GM19023 (cell line): ENCODE measurements around the gene SRC.

Experiments
- ATAC-seq: cut with Tn5 transposase; IDR thresholded peaks from one replicate; pipeline ENCODE4 v1.9.1; 2021; ENCODE audit warnings: mild to moderate bottlenecking, moderate library complexity; ENCODE audit not compliant: unreplicated experiment

SRC gene

DNA sequence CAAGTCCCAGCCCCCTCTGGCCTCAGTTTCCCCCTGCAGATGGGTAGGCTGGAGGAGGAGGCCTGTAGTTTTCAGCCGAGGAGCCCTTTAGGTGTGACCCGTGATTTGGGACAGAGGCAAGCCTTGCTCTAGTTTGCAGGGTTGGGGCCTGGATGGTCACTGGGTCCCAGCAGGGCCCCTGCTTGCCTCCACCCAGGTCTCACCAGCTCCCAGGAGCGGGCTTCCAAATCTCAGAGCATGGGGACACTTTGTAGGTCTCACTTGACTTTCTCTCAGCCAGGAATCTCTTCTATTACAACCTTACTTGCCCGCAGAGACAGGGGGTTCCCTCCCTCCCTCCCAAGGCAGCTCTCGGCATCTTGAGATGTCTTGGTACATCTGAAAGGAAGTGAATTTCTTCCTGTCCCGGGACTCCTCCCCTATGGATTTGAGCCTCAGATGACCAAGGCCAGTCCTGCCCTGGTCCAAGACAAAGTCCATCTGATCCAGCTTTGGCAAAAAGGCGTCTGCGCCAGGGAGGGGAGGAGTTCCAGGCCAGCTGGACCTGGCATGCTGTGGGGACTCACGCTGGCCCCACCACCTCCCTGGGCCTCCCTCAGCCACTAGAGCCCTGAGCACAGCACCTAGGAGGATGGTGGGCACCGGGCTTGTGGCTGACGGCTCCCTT, 47.4 kb downstream of the SRC start:
- ATAC-seq, result no peak

DNA sequence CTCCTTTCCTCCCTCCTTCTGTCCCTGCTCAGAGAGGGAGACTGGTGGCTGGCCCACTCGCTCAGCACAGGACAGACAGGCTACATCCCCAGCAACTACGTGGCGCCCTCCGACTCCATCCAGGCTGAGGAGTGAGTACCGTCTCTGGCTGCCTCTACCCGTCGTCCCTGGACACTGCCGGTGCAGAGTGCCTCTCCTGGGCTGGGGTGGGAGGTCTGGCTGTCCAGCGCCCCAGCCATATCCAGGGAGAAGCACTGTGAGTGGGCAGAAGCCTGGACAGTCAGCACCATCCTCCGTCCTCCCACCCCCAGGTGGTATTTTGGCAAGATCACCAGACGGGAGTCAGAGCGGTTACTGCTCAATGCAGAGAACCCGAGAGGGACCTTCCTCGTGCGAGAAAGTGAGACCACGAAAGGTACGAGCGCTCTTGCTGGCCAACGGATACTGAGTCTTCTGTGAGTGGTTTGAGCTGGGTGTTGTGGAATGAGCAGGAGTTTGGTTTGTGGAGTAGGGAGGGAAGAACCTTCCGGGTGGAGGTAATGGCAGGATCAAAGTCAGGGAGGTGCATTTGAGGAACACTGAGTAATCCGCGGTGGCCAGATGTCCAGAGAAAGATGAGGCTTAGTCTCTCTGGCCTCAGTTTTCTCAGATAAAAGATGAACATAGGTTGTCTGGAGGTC, 48.1 kb downstream of the SRC start:
- no peak for ATAC-seq

DNA sequence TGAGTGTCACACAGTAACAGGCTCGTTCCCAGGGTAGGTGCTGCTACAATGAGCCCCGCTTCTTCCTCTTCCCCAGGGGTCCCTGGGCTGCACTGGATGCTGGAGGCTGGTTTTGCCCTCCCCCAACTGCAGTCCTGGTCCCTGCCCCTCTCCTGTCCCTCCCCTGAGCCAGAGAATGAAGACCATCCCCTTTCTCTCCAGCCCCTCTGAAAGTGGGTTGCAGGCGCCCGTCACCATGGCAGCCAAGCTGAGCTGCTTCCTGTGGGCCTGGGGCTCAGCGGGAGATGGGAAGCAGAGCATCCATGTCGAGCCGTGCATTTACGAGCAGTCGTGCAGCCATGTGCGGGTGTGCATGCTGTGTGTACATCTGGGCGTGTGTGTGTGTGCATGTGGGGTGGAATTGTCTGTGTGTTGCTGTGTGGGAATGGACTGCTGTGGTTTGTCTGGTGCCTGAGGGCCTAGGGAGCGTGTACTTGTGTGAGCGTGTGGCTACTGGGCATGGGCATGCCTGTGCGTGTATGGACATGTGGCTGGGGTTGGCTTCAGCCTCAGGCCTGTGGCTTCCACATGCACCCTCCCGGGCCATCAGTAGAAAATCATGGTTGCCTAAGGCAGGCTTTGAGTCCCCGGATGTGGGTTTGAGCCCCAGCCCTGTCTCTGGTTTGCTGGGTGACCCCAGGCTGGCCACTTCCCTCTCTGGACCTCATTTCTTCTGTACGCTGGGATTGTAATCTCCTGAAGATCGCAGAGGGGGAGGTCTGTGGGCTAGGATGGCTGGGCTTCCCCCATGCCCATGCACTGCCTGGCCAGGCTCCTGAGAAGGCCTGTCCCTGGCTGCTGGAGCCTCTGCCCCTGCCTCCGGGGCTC, 48.8 kb downstream of the SRC start:
- no peak for ATAC-seq

DNA sequence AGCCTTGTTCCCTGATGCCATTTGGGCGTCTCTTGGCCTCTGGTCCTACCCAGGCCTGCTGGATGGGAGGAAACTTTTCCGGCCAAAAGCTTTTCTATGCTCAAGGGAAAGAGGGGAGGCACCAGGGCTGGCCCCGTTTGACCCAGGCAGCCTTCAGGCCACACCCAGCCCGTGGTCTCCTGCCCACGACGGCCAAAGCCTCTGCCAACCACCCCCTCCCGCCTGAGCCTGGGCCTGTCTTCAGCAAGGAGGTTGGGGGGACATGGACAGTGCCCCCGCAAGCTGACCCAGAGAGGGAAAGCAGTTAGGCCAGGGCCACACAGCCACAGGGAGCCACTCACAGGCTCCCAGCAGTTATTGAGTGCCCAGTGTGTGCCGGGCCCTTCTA, 49.5 kb downstream of the SRC start:
- ATAC-seq, result no peak

DNA sequence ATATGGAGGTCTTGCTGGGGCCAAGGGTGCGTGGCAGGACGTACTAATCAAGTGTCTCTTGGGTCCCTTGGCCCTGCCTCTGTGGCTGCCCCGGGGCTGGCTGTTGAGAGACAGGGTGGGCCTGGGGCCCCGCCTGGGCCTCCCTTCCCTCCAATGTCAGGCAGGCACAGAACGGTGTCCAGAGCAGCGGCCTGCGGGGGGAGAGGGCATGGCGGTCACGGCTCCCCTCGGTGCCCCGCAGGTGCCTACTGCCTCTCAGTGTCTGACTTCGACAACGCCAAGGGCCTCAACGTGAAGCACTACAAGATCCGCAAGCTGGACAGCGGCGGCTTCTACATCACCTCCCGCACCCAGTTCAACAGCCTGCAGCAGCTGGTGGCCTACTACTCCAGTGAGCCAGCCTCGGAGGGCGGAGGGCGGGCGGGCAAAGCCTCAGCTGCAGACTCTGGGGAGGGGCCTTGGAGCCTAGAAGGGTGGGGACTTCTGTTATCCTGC, 50.0 kb downstream of the SRC start:
- ATAC-seq, result no peak

DNA sequence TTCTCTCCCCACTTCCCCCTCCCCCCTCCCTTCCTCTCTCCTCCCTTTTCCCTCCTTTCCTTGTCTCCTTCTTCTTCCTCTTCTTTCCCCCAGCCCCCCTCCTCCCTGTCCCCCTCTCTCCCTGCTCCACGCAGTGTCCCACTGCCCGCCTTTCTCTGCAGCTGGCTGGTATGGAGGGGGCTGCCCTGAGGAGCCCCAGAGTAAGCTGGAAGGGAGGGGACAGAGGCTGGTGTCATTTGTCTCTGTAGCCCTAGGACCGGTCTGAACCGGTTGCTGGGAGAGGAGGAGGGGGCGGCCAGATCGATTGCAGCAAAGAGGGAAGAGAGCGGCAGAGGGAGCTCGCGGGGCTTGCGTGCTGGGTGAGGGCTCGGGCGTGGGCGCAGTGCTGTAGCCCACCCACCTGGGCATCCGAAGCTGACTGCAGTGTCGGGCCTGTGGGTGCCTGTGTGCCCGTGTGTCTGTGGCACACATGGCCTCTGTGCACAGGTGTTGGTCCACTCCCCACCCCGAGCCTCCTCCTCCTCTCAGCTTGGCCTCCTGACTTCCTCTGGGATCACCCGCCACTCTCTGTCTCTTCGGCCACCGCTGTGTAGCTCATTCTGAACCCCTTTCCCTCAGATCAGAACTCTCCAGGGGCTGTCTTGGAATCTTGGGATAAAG, 50.6 kb downstream of the SRC start:
- ATAC-seq, result no peak

DNA sequence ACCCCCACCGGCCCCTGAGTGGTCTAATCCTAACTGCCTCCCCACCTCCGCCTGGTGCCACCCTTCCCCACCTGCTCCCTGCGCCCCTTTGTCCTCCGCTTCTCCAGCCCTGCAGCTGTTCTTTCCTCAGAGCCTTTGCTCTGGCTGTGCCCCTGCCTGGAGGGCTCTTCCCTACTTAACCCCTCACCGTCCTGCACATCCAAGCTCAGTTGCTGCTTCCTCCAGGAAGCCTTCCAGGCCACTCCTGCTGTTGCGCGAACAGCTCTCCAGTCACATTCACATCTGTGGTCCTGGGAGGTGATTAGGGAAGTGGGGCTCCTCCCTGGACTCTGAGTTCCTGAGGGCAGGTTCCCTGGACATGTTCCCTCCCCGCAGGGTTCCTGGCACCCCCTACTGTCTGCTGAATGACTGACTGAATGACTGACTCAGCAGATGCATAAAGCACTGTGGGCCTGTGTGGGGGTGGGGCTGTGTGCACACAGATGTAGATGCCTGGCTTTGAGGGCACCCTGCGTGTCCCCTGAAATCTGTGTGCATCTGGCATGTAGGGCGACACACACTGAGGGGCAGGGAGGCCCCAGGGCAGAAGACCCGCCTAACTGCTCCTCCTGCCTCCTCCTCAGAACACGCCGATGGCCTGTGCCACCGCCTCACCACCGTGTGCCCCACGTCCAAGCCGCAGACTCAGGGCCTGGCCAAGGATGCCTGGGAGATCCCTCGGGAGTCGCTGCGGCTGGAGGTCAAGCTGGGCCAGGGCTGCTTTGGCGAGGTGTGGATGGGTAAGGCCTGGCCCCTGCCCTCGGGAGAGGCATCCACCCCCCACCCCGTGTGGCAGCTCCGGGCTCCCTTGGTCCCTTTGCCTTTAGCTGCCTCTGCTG, 51.4 kb downstream of the SRC start:
- ATAC-seq, result no peak

DNA sequence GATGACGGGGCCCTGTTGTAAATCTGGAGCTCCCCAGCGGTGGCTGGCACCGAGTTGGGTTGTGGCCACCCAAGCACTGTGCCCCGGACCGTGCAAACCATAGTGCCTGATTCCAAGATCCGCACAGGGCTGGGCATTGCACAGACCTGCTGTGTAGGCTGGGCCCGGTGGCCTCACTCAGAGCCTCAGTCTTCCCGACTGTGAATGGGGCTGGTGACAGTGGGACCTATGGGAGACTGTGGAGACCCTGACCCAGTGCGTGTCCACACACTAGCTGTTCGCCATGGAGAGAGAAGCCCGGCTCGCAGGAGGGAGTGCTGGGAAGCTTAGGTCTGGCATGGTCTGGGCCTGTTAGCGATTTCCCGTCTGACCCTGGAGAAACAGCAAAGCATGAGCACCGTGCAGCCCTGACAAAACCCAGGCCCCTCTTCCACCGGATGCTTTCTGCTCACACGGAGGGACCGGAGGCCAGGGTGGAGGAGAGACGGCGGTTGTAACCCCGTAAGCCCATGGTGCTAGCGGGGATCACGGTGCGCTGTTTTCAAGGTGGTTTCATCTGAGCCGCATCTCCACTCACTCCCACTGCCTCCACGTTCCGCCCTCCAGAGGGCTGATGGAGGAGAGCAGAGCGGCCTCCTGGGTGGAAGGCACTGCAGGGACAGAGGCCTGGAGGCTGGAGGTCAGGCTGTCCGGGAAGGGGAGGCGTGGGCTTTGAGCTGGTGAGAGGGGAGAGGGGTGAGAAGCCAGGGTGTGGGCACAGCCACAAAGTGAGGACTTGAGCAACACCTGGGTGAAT, 52.2 kb downstream of the SRC start:
- no peak for ATAC-seq

DNA sequence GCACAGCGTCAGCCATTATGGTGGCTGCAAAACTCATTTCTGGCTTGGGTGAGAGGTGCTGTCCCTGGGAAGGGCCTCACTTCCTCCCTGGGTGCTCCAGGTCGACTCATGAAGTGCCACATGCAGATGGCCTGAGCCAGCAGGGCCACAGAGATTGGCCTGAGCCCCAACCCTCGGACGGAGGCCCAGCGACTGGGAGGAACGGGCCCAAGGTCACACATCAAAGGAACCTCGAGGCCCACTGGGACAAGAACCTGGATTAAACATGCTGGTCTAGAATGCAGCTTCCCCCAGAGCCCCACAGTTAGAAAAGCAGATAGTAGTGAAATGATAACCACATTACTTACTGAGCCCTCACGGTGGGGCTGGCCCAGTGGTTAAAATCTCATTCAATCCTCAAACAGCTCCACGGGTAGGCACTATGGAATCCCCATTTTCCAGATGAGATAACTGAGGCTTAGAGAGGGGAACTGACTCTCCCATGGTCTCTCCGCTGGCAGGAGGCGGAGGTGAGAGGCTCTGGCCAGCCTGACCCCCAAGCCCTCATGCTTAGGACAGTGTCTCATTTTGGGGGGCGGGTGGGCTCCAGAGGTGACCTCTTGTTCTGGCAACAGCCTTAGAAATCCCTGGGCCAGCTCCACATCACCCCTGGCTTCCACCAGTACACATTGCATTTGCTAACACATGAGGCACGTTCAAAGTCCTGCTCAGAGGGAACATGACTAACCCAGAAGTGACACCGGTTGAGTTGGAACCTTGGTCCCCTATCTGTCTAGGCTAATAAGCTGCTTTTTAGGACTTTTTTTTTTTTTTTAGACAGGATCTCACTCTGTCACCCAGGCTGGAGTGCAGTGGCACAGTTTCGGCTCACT, 53.0 kb downstream of the SRC start:
- no peak for ATAC-seq

DNA sequence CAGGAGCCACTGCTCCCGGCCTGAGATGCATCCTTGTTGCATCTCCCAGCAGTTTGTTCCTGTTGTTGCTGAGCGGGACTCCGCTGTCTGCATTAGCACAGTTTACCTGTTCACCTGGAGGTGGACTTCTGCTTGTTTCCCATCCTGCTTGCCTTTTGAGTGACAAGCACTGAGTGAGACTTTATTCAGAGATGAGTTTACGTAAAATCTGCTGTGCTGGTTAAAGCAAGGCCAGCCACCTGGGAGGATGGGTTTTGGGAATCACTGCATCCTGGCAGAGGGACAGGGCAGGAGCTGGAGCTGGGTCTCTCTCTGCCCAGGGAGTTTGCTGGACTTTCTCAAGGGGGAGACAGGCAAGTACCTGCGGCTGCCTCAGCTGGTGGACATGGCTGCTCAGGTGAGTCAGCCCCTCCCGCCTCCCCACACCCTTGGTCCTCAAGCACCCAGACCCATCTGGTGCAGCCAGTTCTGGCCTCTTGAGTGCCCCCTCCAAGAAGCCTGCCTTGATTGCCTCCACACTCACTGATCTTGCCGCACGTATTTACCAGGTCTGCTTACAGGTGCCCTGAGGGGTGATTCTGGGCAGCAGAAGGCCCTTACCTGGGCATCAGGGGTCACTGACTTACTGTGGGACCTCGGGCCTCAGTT, 55.5 kb downstream of the SRC start:
- ATAC-seq, result no peak

DNA sequence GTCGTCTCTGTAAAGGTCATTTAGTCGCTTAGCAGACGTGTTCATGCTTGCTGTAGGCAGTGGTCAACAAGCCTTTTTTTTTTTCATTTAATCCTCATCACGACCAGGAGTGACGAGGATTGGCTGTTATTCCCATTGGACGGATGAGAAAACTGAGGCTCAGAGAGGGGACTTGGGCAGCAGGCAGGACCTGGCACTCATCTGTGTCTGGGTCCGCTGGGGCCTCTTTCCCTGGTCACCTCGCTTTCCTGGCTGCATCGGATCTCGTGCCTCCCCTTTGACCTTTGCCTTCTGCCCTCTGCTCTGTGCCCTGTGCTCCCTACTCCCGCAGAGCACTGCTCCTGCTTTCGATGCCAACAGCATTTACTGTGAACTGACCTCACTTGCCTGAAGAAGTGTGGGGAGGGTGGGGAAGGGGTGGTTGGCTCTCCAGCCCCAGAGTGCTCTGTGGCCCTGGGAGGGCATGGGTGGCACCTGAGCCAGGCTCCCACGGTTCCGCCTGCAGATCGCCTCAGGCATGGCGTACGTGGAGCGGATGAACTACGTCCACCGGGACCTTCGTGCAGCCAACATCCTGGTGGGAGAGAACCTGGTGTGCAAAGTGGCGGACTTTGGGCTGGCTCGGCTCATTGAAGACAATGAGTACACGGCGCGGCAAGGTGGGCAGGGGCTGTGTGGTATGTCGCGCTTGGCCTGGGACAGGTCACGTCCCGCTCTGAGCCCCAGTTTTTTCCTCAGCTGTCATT, 56.2 kb downstream of the SRC start:
- ATAC-seq, result no peak

DNA sequence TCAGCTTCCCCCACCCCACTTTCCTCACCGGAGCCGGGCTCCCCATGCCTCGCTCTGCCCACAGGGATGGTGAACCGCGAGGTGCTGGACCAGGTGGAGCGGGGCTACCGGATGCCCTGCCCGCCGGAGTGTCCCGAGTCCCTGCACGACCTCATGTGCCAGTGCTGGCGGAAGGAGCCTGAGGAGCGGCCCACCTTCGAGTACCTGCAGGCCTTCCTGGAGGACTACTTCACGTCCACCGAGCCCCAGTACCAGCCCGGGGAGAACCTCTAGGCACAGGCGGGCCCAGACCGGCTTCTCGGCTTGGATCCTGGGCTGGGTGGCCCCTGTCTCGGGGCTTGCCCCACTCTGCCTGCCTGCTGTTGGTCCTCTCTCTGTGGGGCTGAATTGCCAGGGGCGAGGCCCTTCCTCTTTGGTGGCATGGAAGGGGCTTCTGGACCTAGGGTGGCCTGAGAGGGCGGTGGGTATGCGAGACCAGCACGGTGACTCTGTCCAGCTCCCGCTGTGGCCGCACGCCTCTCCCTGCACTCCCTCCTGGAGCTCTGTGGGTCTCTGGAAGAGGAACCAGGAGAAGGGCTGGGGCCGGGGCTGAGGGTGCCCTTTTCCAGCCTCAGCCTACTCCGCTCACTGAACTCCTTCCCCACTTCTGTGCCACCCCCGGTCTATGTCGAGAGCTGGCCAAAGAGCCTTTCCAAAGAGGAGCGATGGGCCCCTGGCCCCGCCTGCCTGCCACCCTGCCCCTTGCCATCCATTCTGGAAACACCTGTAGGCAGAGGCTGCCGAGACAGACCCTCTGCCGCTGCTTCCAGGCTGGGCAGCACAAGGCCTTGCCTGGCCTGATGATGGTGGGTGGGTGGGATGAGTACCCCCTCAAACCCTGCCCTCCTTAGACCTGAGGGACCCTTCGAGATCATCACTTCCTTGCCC, 57.4 kb downstream of the SRC start:
- ATAC-seq, result no peak

DNA sequence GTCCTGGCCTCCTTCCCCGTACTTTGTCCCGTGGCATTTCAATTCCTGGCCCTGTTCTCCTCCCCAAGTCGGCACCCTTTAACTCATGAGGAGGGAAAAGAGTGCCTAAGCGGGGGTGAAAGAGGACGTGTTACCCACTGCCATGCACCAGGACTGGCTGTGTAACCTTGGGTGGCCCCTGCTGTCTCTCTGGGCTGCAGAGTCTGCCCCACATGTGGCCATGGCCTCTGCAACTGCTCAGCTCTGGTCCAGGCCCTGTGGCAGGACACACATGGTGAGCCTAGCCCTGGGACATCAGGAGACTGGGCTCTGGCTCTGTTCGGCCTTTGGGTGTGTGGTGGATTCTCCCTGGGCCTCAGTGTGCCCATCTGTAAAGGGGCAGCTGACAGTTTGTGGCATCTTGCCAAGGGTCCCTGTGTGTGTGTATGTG, 58.5 kb downstream of the SRC start:
- no peak for ATAC-seq

DNA sequence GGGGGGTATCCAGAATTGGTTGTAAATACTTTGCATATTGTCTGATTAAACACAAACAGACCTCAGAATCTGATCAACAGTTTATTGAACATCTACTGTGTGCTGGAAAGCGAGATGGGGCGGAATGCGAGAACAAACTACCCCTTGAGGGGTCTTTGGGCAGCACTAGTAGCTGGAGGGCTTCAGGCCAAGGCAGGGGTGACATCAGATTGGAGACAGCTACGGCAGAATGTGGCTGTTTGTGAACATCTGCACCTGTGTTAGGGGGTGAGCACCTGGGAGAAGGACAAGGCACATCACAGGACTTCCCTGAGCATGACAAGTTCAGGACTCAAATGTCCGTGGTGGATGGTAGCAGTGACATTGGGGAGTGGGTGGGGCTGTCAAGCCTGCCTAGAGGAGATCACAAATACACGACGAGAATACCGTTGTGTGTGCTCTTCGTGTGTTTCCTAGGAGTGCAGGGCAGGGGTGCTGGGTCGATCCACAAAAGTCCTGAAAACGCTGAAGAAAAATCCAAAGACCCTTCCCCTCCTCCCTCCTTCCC, 59.5 kb downstream of the SRC start:
- ATAC-seq, result no peak

DNA sequence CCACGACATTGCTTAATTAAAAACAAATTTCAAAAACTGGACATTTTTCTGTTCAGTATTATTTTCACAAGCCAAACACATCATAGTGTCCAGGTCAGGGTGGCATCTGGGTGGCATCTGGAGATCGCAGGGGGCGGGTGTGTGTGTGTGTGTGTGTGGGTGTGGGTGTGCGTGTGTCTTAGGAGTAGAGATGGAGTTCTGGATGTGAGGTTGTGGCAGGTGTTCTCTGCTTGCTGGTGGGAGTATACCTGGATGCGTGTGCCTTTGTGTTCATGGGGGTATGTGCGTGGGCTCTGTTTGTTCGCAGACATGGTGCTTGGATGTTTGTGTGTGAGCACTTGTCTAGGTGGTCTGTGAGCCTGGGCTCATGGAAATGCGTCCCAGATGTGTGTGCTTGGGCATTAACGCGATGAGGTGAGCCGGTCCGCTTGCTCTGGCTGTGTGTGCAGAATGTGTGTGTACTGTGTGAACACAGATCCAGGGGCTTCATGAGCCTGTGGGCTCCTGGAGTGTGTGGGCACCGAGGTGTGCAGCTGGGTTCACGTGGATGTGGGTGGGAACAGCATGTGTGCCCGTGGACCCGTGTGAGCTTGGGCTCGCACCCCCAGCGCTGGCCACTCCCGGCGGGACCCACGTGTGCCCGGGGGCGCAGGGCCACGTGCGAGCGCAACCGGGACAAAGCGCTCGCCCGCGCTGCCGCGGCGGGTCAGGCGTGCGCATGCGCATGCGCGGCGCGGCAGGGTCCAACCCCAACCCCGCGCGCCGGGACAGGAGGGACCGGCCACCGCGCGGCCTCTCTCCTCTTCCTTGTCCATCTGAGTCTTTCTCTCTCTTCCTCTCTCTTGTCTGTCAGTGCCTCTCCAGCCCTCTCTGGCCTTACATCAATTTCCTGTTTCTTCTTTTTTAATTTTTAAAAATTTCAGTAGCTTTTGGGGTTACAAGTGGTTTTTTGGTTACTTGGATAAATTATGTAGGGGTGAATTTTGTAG, 60.4 kb downstream of the SRC start:
- peak; percentile 48 for ATAC-seq
